Activated CD4-positive, alpha-beta memory T cell treated with anti-CD3 and anti-CD28 coated beads for 36 hours (primary cell): ENCODE measurements around the gene CST9L. TPM values are rescaled to one million over a fixed set of nuclear protein-coding genes. Genes with fewer than 3 reads are reported as not detected.

ENCODE experiments used
- CTCF ChIA-PET: fragments of 350-600 bp; sonication (Branson Sonifier 250); formaldehyde crosslinking; loops from one replicate; lab custom pipeline; 2021; ENCODE audit warnings: antibody characterized with exemption, inconsistent platforms; lab: Charles Lee
- POLR2A ChIA-PET: fragments of 350-600 bp; sonication (Branson Sonifier 250); formaldehyde crosslinking; loops from one replicate; lab custom pipeline; 2021; ENCODE audit warnings: antibody characterized with exemption; lab: Charles Lee
- DNase-seq: peaks from one replicate; pipeline ENCODE4 v3.0.0-alpha.2; 2020
- H3K27ac Mint-ChIP-seq: one replicate; pipeline ENCODE4 v1.8.0; 2021; ENCODE audit warnings: mixed read lengths
- H3K27me3 Mint-ChIP-seq: one replicate; pipeline ENCODE4 v1.8.0; 2021; ENCODE audit warnings: mixed read lengths
- H3K36me3 Mint-ChIP-seq: one replicate; pipeline ENCODE4 v1.8.0; 2021; ENCODE audit warnings: mixed read lengths
- H3K4me1 Mint-ChIP-seq: one replicate; pipeline ENCODE4 v1.8.0; 2021; ENCODE audit warnings: low read depth, mixed read lengths
- H3K4me3 Mint-ChIP-seq: one replicate; pipeline ENCODE4 v1.8.0; 2021; ENCODE audit warnings: mild to moderate bottlenecking, mixed read lengths
- H3K9me3 Mint-ChIP-seq: one replicate; pipeline ENCODE4 v1.8.0; 2021; ENCODE audit warnings: mixed read lengths
- intact Hi-C: fragments of 100-400 bp; cut with micrococcal nuclease; formaldehyde crosslinking; loops from one replicate; pipeline ENCODE4 v1.15.1; 2023
- total RNA-seq, 2 experiments: library from RNA; stranded (reverse); gene quantifications; one replicate each; pipeline ENCODE4 v1.2.3, GENCODE V29; 2021

Gene CST9L, protein sequence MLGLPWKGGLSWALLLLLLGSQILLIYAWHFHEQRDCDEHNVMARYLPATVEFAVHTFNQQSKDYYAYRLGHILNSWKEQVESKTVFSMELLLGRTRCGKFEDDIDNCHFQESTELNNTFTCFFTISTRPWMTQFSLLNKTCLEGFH
- not detected for total RNA-seq

- ChIA-PET POLR2A (no interaction called here), CTCF (no interaction called here)
- no peaks in the 10 kb centered on the region for H3K4me1 Mint-ChIP-seq
- DNase-seq: no peak
- H3K27me3 Mint-ChIP-seq: peaks cover 9% of the 10 kb centered on the region
- H3K4me3 Mint-ChIP-seq: no peak within 1 kb of the TSS
- no peaks in the 10 kb centered on the region for H3K36me3 Mint-ChIP-seq
- H3K9me3 Mint-ChIP-seq: no peaks in the 10 kb centered on the region
- no peak within 1 kb of the TSS for H3K27ac Mint-ChIP-seq
- intact Hi-C loops: no loop called here
These were observed at the start of gene CST9L for GRCh38 chr20:23568320-23568970. CST9L (minus strand) TSS chr20:23568484; CDS start chr20:23568450, 34 bp downstream.

DNA sequence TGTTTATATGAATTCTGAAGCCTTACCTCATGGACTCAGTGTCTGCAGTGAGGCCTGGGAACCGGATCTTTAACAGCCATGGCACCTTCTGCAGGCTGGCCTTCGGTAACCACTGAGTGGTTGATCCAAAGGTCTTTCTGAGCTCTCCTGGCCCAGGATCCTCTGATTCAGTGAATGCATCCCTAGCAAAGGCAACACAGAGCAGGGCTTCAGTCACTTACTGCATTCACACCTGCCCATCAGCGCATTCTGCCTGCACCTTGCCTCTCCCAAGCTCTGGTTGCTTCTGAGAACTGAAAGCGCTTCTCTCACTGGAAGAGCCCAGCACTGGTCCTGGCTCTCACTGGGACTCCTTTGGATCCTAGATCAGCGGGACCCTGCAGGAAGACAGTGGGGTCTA lies 45.9 kb upstream of the CST9L start:
- intact Hi-C loops: no loop called here
- Mint-ChIP-seq H3K4me1 (no peaks in the 10 kb centered on the region), H3K4me3 (no peak overlapping the region), H3K9me3 (peaks cover 2% of the 10 kb centered on the region), H3K27me3 (peaks cover 5% of the 10 kb centered on the region), H3K27ac (no peak overlapping the region), H3K36me3 (no peaks in the 10 kb centered on the region)
- no peak for DNase-seq
- CTCF ChIA-PET: no interaction called here
- POLR2A ChIA-PET: no interaction called here

DNA sequence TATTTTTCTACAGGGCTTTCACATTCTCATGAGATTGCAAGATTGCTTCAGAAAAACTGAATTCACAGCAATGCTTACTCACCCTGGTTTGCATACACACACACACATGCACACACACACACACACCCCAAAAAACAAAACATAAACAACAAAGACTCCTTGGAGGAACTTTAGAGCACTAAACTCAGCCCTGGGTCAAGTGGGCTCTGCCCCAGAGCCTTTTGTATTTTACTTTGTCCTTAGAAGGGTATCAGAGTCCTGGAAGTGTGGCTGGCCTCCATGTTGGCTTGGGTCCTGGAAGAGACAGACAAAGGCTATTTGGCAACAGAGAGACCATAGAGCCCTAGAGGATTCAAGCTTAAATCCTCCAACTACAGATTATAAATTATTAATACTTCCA lies 45.4 kb upstream of the CST9L start:
- Mint-ChIP-seq H3K27ac (no peak overlapping the region), H3K27me3 (peaks cover 4% of the 10 kb centered on the region), H3K4me1 (no peaks in the 10 kb centered on the region), H3K9me3 (peaks cover 2% of the 10 kb centered on the region), H3K36me3 (no peaks in the 10 kb centered on the region), H3K4me3 (no peak overlapping the region)
- intact Hi-C loops: no loop called here
- ChIA-PET CTCF (no interaction called here), POLR2A (no interaction called here)
- DNase-seq: no peak

DNA sequence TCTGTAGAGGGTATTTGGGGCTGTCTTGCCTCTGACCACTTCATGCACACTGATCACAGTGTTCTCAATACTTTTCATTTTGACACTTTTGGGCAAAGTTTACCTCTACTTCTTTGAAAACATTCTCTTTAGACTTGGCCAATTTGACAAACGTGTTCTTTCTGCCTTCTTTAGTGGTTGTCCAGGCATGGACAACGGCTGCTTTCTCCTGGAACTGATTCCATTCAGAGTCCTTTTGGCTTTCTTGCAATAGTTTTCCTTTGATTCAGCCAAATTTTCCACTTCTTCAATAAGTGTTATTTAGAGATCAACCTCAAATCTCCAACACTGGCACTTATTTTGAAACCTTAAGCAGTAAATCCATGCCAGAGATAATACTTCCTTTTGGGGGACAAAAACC lies 44.1 kb upstream of the CST9L start:
- POLR2A ChIA-PET: no interaction called here
- intact Hi-C loops: no loop called here
- CTCF ChIA-PET: no interaction called here
- Mint-ChIP-seq H3K4me3 (no peak overlapping the region), H3K9me3 (peaks cover 2% of the 10 kb centered on the region), H3K27ac (no peak overlapping the region), H3K27me3 (no peaks in the 10 kb centered on the region), H3K36me3 (no peaks in the 10 kb centered on the region), H3K4me1 (no peaks in the 10 kb centered on the region)
- DNase-seq: no peak

DNA sequence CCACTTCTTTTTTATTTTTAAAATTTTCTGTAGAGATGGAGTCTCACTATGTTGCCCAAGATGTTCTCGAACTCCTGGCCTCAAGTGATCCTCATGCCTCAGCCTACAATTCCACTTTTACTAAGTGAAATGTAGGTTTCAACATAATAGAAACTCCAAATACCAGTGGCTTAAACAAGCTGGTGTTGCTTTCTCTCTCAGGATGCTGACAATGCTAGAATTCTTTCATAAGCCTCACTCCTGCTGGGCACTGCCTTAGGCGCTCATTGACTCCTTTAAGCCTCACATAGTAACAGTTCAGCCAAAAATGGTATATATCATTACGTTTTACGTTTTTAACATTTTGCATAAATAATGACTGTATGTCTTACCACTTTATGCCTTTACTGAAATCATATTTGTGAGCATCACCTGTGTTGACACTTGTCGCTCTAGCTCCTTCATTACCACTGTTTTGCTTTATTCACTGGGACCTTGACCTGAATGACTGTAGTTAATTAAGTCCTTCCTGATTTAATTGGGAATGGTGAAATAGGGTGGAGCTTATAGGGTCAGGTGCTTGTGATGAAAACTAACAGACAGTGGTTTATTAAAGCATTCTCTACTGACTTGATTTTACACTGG lies 41.3 kb upstream of the CST9L start:
- Mint-ChIP-seq H3K9me3 (no peaks in the 10 kb centered on the region), H3K36me3 (no peaks in the 10 kb centered on the region), H3K27ac (no peak overlapping the region), H3K4me1 (no peaks in the 10 kb centered on the region), H3K27me3 (no peaks in the 10 kb centered on the region), H3K4me3 (no peak overlapping the region)
- CTCF ChIA-PET: interaction anchor here (3.7 kb wide), 1 partner anchor 167 kb away, joined by 50 read pairs; no protein-coding TSS in a partner anchor
- intact Hi-C loops: loop anchor here (5.0 kb wide), 1 partner anchor 917 kb away; no protein-coding TSS in a partner anchor
- DNase-seq: no peak
- POLR2A ChIA-PET: no interaction called here

DNA sequence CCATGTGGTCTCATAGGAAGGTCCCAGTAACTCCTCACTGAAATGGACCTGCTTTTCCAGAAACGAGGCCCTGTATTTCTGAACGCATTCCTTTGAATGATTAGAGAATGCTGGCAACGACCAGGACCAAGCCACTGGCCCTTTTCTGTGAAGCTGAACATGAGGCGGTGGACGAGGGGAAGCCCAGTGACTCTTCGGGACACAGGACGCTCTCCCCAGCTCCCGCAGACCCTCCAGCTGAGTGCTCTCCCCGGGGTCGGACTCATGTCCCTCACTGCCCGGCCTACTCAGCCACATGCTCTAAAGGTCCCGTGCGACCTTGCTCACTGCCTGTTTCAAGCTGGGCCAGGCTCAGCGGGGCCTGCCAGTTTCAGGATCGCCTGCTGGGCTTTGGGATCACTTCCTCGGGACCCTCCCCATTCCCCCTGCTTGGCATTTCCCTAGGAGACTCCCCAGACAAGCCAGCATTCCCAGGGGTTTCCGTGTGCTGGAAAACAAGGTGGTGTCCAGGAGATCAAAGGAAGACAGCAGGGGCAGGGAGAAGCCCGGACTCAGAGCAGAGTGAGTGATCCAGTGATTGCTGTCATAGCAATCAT lies 40.1 kb upstream of the CST9L start:
- intact Hi-C loops: loop anchor here (5.0 kb wide), 1 partner anchor 916 kb away; no protein-coding TSS in a partner anchor

GRCh38 chr20:23607497-23608245 lies 39.4 kb upstream of the CST9L start:
- Mint-ChIP-seq H3K36me3 (no peaks in the 10 kb centered on the region), H3K4me3 (no peak overlapping the region), H3K4me1 (no peaks in the 10 kb centered on the region), H3K27me3 (no peaks in the 10 kb centered on the region), H3K27ac (no peak overlapping the region), H3K9me3 (no peaks in the 10 kb centered on the region)
- ChIA-PET CTCF (interaction anchor here (1.2 to 3.7 kb wide), 6 partner anchors 13 to 916 kb away, joined by 3 to 50 read pairs (median 4); no protein-coding TSS in a partner anchor), POLR2A (no interaction called here)
- intact Hi-C loops: loop anchor here (5.0 kb wide), 1 partner anchor 915 kb away; no protein-coding TSS in a partner anchor
- DNase-seq: no peak

More for the DNA sequence above, 40.1 kb upstream of the CST9L start:
- ChIA-PET POLR2A (no interaction called here), CTCF (interaction anchor here (1.2 to 3.7 kb wide), 2 partner anchors 166 to 259 kb away, joined by 3 to 50 read pairs; no protein-coding TSS in a partner anchor)
- H3K27ac Mint-ChIP-seq: no peak overlapping the region
- no peak for DNase-seq
- H3K4me1 Mint-ChIP-seq: no peaks in the 10 kb centered on the region
- H3K4me3 Mint-ChIP-seq: no peak overlapping the region
- no peaks in the 10 kb centered on the region for H3K9me3 Mint-ChIP-seq
- no peaks in the 10 kb centered on the region for H3K36me3 Mint-ChIP-seq
- no peaks in the 10 kb centered on the region for H3K27me3 Mint-ChIP-seq

DNA sequence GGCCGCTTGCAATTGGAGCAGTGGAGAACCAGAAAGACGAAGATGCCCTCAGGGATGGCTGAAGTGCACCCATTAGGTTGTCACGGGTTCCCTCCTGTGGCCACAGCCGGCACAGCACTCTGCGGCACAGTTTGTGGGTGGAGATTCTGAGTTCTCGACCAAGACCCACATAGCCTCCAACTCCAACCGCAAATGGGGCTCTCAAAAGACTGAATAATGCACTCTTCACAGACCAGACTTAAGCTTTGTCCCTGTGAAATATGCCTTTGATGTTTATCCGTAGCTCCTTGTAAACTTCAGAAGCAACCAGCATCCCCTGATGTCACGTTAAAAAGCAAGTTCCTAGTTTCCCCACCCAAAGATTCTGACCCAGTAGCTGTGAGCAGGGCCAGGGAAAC lies 38.4 kb upstream of the CST9L start:
- Mint-ChIP-seq H3K9me3 (no peaks in the 10 kb centered on the region), H3K4me3 (no peak overlapping the region), H3K27me3 (no peaks in the 10 kb centered on the region), H3K27ac (no peak overlapping the region), H3K4me1 (no peaks in the 10 kb centered on the region), H3K36me3 (no peaks in the 10 kb centered on the region)
- ChIA-PET POLR2A (no interaction called here), CTCF (interaction anchor here (0.6 to 3.7 kb wide), 6 partner anchors 14 to 915 kb away, joined by 3 to 50 read pairs (median 4); no protein-coding TSS in a partner anchor)
- intact Hi-C loops: loop anchor here (1.0 to 5.0 kb wide), 2 partner anchors 165 to 914 kb away; no protein-coding TSS in a partner anchor
- DNase-seq: peak; percentile 74

DNA sequence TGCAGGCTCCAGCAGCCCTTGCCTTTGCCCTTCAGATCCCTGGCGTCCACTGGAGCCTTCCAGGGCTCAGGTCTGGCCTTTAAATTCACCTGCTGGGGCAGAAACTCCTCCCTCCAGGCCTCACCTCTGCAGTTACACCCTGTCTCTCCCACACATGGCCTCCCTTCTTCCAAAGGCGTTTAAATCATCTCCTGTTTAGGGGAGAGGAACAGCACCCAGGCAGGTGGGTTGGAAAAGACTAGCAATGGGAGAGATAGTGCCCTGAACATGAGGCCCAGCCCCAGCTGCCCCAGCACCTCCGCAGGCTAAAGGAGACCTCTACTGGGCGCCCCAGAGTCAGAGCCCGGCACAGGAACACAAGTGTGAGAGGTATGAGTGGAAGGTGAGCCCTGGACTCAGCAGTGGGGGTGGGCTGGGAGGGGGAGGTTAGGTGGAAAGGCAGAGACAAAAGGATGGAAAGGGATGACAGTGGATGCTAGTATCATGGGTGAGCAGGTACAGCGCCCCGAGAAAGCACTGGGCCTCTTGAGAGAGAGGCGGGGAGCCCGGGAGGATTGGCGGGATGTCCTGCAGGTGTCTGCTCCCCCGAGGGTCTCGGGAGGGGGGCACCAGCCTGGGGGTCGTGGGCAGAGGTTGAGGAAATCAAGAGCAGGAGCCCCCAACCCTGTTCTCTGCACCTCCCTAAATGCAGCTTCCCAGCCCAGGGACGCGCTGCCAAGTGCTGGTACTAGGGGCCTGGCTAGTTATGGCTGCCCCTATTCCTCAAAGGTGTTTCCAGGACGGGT lies 37.8 kb upstream of the CST9L start, which contains the start of gene CST9:
Gene CST9 (minus strand): TSS at position 51 of the 785 bp plus-strand sequence. CDS start 53 bp downstream, outside the sequence.
- Mint-ChIP-seq H3K36me3 (no peaks in the 10 kb centered on the region), H3K9me3 (no peaks in the 10 kb centered on the region), H3K4me3 (no peak within 1 kb of the TSS), H3K27ac (no peak within 1 kb of the TSS), H3K27me3 (no peaks in the 10 kb centered on the region), H3K4me1 (no peaks in the 10 kb centered on the region)
- POLR2A ChIA-PET: no interaction called here
- DNase-seq: no peak
- intact Hi-C loops: loop anchor here (1.0 to 5.0 kb wide), 2 partner anchors 165 to 914 kb away; no protein-coding TSS in a partner anchor
- CTCF ChIA-PET: interaction anchor here (0.6 to 4.4 kb wide), 7 partner anchors 15 to 914 kb away, joined by 3 to 50 read pairs (median 5); no protein-coding TSS in a partner anchor

DNA sequence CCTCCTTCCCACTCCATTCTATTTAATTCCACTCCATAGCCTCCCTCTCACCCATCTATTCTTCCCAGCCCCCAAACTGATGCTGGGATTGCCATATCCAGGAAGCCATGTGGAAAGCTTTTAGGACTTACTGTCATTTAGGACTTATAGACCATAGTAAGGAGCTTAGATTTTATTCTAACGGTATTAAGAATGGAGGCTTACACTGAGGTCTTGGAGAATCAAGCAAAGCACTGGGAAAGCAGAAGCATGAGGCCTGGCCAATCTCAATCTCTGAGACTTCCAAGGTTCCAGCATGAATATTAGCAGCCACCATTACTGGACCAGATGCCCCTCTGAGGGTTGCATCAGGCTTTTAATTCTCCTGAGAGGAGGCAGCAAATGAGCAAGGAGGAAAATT lies 36.0 kb upstream of the CST9L start:
- H3K4me1 Mint-ChIP-seq: no peaks in the 10 kb centered on the region
- H3K9me3 Mint-ChIP-seq: no peaks in the 10 kb centered on the region
- ChIA-PET CTCF (interaction anchor here (1.0 to 4.4 kb wide), 3 partner anchors 161 to 912 kb away, joined by 3 to 28 read pairs (median 4); no protein-coding TSS in a partner anchor), POLR2A (no interaction called here)
- H3K27me3 Mint-ChIP-seq: no peaks in the 10 kb centered on the region
- H3K36me3 Mint-ChIP-seq: no peaks in the 10 kb centered on the region
- H3K27ac Mint-ChIP-seq: no peak overlapping the region
- H3K4me3 Mint-ChIP-seq: no peak overlapping the region
- no peak for DNase-seq
- intact Hi-C loops: no loop called here

DNA sequence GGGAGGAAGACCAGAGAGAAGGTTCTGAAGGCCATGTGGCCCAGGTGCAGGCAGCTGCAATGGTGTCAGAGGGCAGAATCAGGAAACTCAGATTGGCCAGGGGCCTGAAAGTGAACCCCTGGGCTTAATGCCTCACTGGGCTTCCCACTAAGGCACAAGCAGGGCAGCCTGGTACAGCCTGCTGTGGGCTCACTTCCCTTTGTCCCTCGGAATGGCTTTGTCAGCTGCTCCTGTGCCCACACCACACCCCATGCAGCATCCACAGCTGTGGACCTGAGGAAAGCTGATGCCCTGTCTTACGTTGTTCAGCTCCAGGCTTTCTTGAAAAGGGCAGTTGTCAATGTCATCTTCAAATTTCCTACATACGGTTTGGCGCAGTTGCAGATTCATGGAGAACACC lies 35.0 kb upstream of the CST9L start:
- no peaks in the 10 kb centered on the region for H3K36me3 Mint-ChIP-seq
- no peak for DNase-seq
- no peaks in the 10 kb centered on the region for H3K27me3 Mint-ChIP-seq
- ChIA-PET CTCF (interaction anchor here (1.3 to 4.4 kb wide), 2 partner anchors 160 to 253 kb away, joined by 4 to 28 read pairs; no protein-coding TSS in a partner anchor), POLR2A (no interaction called here)
- no peaks in the 10 kb centered on the region for H3K4me1 Mint-ChIP-seq
- intact Hi-C loops: no loop called here
- no peaks in the 10 kb centered on the region for H3K9me3 Mint-ChIP-seq
- H3K27ac Mint-ChIP-seq: no peak overlapping the region
- H3K4me3 Mint-ChIP-seq: no peak overlapping the region
